Measurements from ENCODE around the gene ETFA.

GRCh38 chr15:76353903-76354302 is 42.6 kb upstream of the ETFA start:
- no peak for TF ChIP-seq CTCF (IDR thresholded peaks at IDR 0.05)
- no peak for TF ChIP-seq POLR2A (IDR thresholded peaks at IDR 0.05)
